Activated naive CD8-positive, alpha-beta T cell treated with anti-CD3 and anti-CD28 coated beads, Interleukin-2, amount 50 U/mL, for 24 hours (primary cell): ENCODE results near the gene MACROH2A1.

Source experiments
- ATAC-seq: fragments of 150-1000 bp; cut with Tn5 transposase; one replicate; pipeline ENCODE4 v1.10.0; 2021
- DNase-seq: peaks from one replicate; pipeline ENCODE4 v3.0.0; 2021
- H3K27ac Mint-ChIP-seq: one replicate; pipeline ENCODE4 v1.8.0; 2021; ENCODE audit warnings: mild to moderate bottlenecking, mixed read lengths
- H3K27me3 Mint-ChIP-seq: one replicate; pipeline ENCODE4 v1.8.0; 2021; ENCODE audit warnings: mixed read lengths
- H3K36me3 Mint-ChIP-seq: one replicate; pipeline ENCODE4 v1.8.0; 2021; ENCODE audit warnings: low read depth, mixed read lengths
- H3K4me1 Mint-ChIP-seq: one replicate; pipeline ENCODE4 v1.8.0; 2021; ENCODE audit warnings: mixed read lengths
- H3K4me3 Mint-ChIP-seq: one replicate; pipeline ENCODE4 v1.8.0; 2021; ENCODE audit warnings: mild to moderate bottlenecking, moderate library complexity, mixed read lengths
- H3K9me3 Mint-ChIP-seq: one replicate; pipeline ENCODE4 v1.8.0; 2021; ENCODE audit warnings: mixed read lengths

Gene MACROH2A1

DNA sequence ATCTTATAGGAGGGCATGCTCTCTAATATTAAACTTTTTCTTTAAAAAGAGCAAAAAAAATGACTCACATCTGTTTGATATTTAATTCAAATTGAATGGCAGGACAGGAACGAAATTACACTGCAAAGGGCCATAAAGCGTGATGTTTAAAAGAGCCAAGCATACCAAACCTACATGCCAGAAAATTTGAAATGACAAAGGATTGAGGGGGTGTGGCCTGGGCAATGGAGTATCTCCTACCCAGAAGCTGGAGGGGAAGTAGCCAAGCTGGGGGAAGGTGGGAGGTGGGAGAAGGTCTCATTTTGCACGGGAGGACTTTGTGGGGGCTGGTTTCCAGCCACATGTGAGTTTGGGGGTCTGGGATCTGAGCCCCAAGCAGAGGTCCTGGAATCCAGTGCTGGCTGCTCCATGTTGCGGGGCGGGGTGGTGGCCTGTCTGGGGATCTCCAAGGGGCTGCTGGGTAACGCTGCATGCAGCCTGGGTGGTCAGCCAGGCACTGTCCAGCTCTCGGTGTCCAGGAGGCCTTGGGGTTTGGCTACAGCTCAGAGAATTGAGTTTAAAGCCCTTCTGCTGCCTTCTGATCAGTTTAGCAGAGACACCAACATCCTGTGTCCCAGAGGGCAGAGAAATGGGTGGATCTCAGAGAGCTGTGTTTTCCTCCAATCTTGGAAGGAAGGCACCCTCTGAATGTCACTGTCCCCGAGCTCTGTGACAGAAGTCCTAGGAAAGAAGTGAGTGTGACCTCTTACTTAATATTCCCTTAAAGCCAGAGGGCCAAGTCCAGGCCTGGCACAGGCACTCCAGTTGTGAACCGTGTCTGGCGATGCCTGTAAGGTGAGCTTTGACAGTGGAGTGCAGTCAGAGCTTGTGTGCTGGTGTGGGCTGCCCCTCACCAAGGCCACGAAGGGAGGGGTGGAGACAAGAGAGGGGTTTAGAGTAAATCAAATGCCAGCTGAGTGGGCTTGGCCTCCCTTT, 40.5 kb upstream of the MACROH2A1 start:
- Mint-ChIP-seq H3K4me3 (no peak overlapping the region), H3K4me1 (no peaks in the 10 kb centered on the region), H3K36me3 (no peaks in the 10 kb centered on the region), H3K9me3 (no peaks in the 10 kb centered on the region), H3K27ac (no peak overlapping the region), H3K27me3 (peaks cover 2% of the 10 kb centered on the region)
- DNase-seq (no peak), ATAC-seq (no peak)

GRCh38 chr5:135438636-135439221, 39.7 kb upstream of the MACROH2A1 start:
- H3K4me1 Mint-ChIP-seq: no peaks in the 10 kb centered on the region
- no peak overlapping the region for H3K4me3 Mint-ChIP-seq
- H3K27me3 Mint-ChIP-seq: peaks cover 2% of the 10 kb centered on the region
- no peaks in the 10 kb centered on the region for H3K9me3 Mint-ChIP-seq
- DNase-seq (no peak), ATAC-seq (no peak)
- no peak overlapping the region for H3K27ac Mint-ChIP-seq
- H3K36me3 Mint-ChIP-seq: no peaks in the 10 kb centered on the region

GRCh38 chr5:135437796-135438560, 38.9 kb upstream of the MACROH2A1 start:
- no peak for DNase-seq
- H3K9me3 Mint-ChIP-seq: no peaks in the 10 kb centered on the region

DNA sequence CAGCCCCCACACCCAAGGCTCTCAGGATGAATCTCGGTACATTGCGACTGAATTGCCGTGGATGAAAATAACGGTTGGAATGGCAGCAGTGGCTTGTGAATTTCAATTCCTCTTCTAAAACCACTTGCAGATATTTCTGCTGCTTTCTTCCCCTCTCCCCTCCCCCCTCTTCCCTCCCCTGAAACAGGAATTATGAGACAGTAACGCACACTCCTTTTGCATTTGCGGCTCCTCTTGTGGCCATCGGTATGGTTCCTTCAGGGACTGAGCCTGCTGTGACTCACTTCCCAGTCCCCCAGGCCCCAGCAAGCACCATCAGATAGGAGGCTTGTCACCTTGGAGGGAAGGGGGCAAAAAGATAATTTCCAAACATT, 38.4 kb upstream of the MACROH2A1 start:
- DNase-seq: no peak
- peaks cover 2% of the 10 kb centered on the region for H3K27me3 Mint-ChIP-seq
- H3K9me3 Mint-ChIP-seq: no peaks in the 10 kb centered on the region
- H3K4me1 Mint-ChIP-seq: no peaks in the 10 kb centered on the region
- no peak for ATAC-seq
- H3K36me3 Mint-ChIP-seq: no peaks in the 10 kb centered on the region
- H3K4me3 Mint-ChIP-seq: no peak overlapping the region
- H3K27ac Mint-ChIP-seq: no peak overlapping the region

More at GRCh38 chr5:135437796-135438560, 38.9 kb upstream of the MACROH2A1 start:
- H3K27ac Mint-ChIP-seq: no peak overlapping the region
- H3K36me3 Mint-ChIP-seq: no peaks in the 10 kb centered on the region
- no peaks in the 10 kb centered on the region for H3K4me1 Mint-ChIP-seq
- peaks cover 2% of the 10 kb centered on the region for H3K27me3 Mint-ChIP-seq
- no peak for ATAC-seq
- H3K4me3 Mint-ChIP-seq: no peak overlapping the region

DNA sequence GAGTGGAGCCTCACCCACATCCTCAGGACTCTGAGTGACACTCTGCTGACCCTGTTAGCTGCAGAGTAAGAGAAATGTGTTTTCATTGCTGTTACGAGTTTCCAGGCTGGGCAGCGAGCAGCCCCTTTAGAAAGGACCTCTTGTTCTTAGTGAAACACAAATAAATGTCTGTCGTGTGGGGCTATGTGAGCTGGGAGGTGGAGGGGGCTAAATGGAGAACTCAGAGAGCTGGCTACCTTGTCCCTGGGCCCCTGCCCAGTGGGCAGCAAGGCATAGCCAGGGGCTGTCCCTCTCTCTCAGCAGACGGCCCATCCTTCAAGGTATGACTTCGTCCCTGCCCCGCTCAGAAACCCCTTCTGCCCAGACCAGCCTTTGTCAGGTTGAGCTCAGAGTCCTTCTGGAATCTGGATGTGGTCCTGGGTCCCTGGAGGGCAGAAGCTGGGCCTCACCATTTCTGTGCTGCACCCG, 38.0 kb upstream of the MACROH2A1 start:
- no peak overlapping the region for H3K4me3 Mint-ChIP-seq
- DNase-seq (no peak), ATAC-seq (no peak)
- H3K27me3 Mint-ChIP-seq: peaks cover 2% of the 10 kb centered on the region
- no peaks in the 10 kb centered on the region for H3K4me1 Mint-ChIP-seq
- no peaks in the 10 kb centered on the region for H3K9me3 Mint-ChIP-seq
- H3K27ac Mint-ChIP-seq: no peak overlapping the region
- no peaks in the 10 kb centered on the region for H3K36me3 Mint-ChIP-seq

DNA sequence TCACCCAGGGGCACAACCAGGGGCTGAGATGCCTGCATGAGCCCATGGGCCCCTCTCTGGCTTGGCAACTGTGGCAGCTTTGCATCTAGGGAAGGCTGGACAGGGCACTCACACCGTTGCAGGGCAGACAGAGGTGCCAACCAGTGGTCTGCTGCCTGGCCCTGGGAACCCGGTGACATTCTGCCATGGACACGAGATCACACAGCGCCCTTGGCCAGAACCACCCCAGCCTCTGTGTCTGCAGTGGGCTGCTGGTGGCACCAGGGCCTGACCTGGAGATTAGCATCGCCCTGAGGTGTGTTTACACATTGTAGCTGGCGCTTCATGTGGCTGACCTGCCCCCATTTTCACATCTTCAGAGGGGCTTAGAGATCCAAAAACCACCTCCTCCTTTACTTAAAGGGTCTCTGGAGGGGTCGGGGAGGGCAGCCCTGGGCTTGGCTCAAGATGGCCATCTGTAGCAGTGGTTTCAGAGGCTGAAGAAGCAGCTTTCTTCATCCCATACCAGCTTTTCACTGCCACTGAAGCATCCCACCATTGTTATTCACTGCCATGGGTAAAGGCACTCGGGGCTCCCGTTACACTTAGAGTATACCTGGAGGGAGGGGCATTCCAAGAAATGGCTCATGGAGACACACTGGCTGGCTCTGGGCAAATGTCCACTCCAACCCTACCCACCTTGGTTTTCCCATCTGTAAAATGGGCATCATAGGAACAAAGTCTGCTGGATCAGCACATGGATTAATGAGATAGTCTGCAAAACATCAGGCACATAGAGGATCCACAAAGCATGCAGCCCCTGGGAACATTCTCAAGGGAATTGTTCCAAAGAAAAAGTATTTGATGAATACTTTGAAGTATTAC, 36.7 kb upstream of the MACROH2A1 start:
- Mint-ChIP-seq H3K4me3 (no peak overlapping the region), H3K4me1 (no peaks in the 10 kb centered on the region), H3K27me3 (peaks cover 2% of the 10 kb centered on the region), H3K36me3 (no peaks in the 10 kb centered on the region), H3K27ac (no peak overlapping the region), H3K9me3 (no peaks in the 10 kb centered on the region)
- ATAC-seq (no peak), DNase-seq (no peak)

DNA sequence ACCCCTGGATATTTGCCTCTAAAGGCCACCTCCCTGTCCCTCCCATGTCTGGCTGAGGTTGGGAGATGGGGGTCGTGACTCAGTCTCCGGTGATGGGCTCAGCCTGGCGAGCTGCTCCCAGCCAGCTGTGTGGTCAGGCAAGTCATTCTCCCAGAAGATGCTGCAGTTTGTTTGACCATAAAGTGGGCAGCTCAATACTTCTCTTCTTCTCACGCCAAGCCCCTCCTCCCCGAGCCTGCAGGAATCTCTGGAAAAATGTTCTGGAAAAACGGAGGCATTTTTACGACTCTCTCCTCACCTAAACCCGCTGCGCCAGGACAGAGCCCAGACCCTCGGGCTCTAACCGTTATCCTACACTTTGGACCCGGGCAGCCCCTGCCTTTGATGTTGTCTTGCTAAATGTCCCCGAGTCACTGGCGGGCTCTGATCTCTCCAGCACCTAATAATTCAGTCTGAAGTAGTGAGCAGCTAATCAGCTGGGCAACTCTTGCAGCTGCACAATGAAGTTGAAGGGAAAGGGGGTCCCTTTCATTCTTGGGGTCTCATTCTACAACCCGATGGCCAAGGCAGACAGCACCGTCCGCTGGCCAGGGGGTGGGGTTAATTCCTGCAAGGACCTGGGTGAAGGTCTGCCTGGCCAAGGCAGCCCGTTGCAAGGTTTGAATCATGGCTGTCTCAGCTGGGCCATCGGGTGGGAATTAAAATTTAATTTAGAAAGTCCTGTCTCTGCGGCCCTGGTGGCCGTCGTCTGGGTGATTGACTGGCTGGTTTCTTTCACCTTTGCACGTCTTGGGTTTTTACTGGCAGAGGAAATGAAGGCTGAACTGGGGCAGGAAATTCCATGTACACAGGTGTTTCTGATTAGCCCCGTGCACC, 35.8 kb upstream of the MACROH2A1 start:
- H3K27me3 Mint-ChIP-seq: peaks cover 2% of the 10 kb centered on the region
- no peak overlapping the region for H3K27ac Mint-ChIP-seq
- ATAC-seq (no peak), DNase-seq (no peak)
- no peaks in the 10 kb centered on the region for H3K9me3 Mint-ChIP-seq
- H3K4me1 Mint-ChIP-seq: no peaks in the 10 kb centered on the region
- H3K4me3 Mint-ChIP-seq: no peak overlapping the region
- H3K36me3 Mint-ChIP-seq: no peaks in the 10 kb centered on the region

GRCh38 chr5:135433681-135434426, 34.8 kb upstream of the MACROH2A1 start:
- Mint-ChIP-seq H3K4me1 (no peaks in the 10 kb centered on the region), H3K27me3 (peaks cover 2% of the 10 kb centered on the region), H3K36me3 (no peaks in the 10 kb centered on the region), H3K4me3 (no peak overlapping the region), H3K9me3 (peaks cover 2% of the 10 kb centered on the region), H3K27ac (no peak overlapping the region)
- ATAC-seq (no peak), DNase-seq (no peak)

DNA sequence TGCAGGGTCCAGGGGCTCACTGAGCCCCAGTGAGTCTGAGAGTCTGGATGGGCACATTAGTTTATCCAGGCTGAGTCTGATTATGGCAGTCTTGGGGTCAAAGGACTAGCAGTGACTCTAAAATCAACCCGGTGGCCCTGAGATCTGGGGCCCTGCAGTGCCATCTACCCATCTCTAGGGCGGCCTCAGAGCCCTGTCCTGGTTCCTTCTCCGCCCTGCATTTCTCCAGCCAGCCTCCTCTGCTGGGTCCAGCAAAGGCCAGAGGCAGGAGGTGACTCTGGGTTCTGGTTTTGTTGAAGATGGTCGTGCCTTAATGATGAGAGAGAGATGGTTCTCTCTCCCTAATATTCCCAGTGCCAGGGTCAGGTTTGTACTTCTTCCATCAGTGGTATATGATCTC, 33.1 kb upstream of the MACROH2A1 start:
- ATAC-seq: no peak
- Mint-ChIP-seq H3K9me3 (peaks cover 7% of the 10 kb centered on the region), H3K27ac (no peak overlapping the region), H3K36me3 (no peaks in the 10 kb centered on the region), H3K4me3 (no peak overlapping the region), H3K4me1 (no peaks in the 10 kb centered on the region), H3K27me3 (peaks cover 4% of the 10 kb centered on the region)
- DNase-seq: no peak

DNA sequence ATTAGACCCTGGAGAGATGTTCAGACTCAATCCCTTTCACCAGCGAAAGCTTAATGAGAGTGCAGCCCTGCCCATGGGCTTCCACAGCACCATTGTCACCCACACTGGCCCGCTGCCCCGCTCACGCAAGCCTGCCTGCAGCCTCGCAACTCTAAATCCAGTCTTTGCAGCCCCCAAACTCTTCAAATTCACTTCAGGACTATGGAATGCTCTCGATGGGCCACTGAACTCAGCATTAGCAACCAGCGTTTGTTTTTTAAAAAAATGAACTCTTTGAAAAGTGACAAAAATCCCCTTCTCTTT, 31.1 kb upstream of the MACROH2A1 start:
- ATAC-seq (no peak), DNase-seq (no peak)
- Mint-ChIP-seq H3K36me3 (no peaks in the 10 kb centered on the region), H3K4me1 (peaks cover 2% of the 10 kb centered on the region), H3K27me3 (peaks cover 4% of the 10 kb centered on the region), H3K27ac (no peak overlapping the region), H3K4me3 (no peak overlapping the region), H3K9me3 (peaks cover 7% of the 10 kb centered on the region)

GRCh38 chr5:135429301-135430134, 30.5 kb upstream of the MACROH2A1 start:
- no peak for DNase-seq

DNA sequence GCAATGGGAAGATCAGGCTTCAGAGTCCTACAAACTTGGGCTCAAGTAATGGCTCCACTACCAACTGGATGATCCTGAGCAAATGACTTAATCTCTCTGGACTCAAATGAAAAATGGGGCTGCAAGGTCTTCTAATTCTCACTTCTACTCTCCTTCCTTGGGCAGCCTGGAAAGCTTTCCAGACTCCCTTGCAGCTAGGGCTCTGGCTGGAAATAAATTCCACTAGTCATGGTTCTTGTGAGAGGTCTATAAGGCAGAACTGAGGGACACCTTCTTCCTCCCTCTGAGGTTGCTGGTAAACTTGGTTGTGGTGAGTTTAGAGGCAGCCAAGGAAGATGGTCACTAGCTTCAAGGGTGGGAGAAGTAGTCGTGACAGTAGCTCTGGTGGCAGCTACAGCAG, 29.6 kb upstream of the MACROH2A1 start:
- peaks cover 7% of the 10 kb centered on the region for H3K9me3 Mint-ChIP-seq
- H3K4me1 Mint-ChIP-seq: peaks cover 2% of the 10 kb centered on the region
- peaks cover 4% of the 10 kb centered on the region for H3K27me3 Mint-ChIP-seq
- no peak overlapping the region for H3K27ac Mint-ChIP-seq
- DNase-seq: no peak
- H3K4me3 Mint-ChIP-seq: no peak overlapping the region
- no peak for ATAC-seq
- H3K36me3 Mint-ChIP-seq: no peaks in the 10 kb centered on the region

More at GRCh38 chr5:135429301-135430134, 30.5 kb upstream of the MACROH2A1 start:
- Mint-ChIP-seq H3K4me3 (no peak overlapping the region), H3K27ac (no peak overlapping the region), H3K4me1 (peaks cover 2% of the 10 kb centered on the region), H3K27me3 (peaks cover 4% of the 10 kb centered on the region), H3K9me3 (peaks cover 7% of the 10 kb centered on the region), H3K36me3 (no peaks in the 10 kb centered on the region)
- no peak for ATAC-seq
